Mucosa of descending colon (tissue), 3 donors: ENCODE data around the gene BAHD1. TPM values are rescaled to one million over a fixed set of nuclear protein-coding genes. Genes with fewer than 3 reads are reported as not detected.

Experiments used
- ATAC-seq: fragments of 200-7000 bp; cut with Tn5 transposase; one replicate; pipeline ENCODE4 v1.9.1; 2020; ENCODE audit warnings: mild to moderate bottlenecking, moderate library complexity
- DNase-seq, 3 donors: peaks; one replicate each; pipeline ENCODE4 v3.0.0-alpha.2; 2020
- H3K36me3 ChIP-seq: fragments of 200-600 bp; one replicate; pipeline ENCODE4 v1.8.0; 2021; ENCODE audit warnings: low read depth, mild to moderate bottlenecking
- H3K4me1 ChIP-seq: fragments of 200-600 bp; one replicate; pipeline ENCODE4 v1.8.0; 2021; ENCODE audit warnings: low read depth, mild to moderate bottlenecking
- H3K4me3 ChIP-seq: fragments of 200-600 bp; one replicate; pipeline ENCODE4 v1.8.0; 2021; ENCODE audit warnings: mild to moderate bottlenecking
- H3K9me3 ChIP-seq: fragments of 200-600 bp; one replicate; pipeline ENCODE4 v1.8.0; 2021; ENCODE audit warnings: mild to moderate bottlenecking
- CTCF ChIP-seq: fragments of 200-600 bp; IDR thresholded peaks from one replicate; pipeline ENCODE4 v1.8.0; 2022; ENCODE audit warnings: antibody characterized with exemption, mild to moderate bottlenecking
- intact Hi-C, 2 donors: fragments of 100-400 bp; cut with DNase I in 1 of 2; cut with micrococcal nuclease in 1 of 2; formaldehyde crosslinking; loops; one replicate each; pipeline versions ENCODE4 v1.11.0 to v1.11.1; 2022; cut with DNase I, micrococcal nuclease
- total RNA-seq, 3 donors: library from RNA; stranded (reverse); fragmentation: NEBNext Ultra II Directional in 2 of 3; extraction: Animal tissue kit (Norgen Biotek cat#: 25700) in 2 of 3; gene quantifications; one replicate each; pipeline versions ENCODE4 v1.2.1 to v1.2.4, GENCODE V29; 2021 to 2023
- donor health status: DM: no; HTN: no; CAD: no; lungs with moderate emphysema.
- donor health status: DM: no; HTN: no; CAD: no.
- donor health status: DM: no; HTN: yes; CAD: no.

BAHD1 gene
- total RNA-seq, 3 donors from 2014 or later: 26.9 to 32.2 (median 31.1) TPM

GRCh38 chr15:40425681-40426080 lies 15.1 kb upstream of the BAHD1 start:
- H3K9me3 ChIP-seq: no peaks in the 10 kb centered on the region
- H3K4me1 ChIP-seq: peaks cover 8% of the 10 kb centered on the region
- intact Hi-C loops: loop anchor here in 1 of 2 donors (5.0 kb wide), 1 partner anchor 53 kb away; no protein-coding TSS in a partner anchor
- no peak for TF ChIP-seq CTCF
- ATAC-seq: no peak
- H3K4me3 ChIP-seq: no peak overlapping the region
- H3K36me3 ChIP-seq: no peaks in the 10 kb centered on the region
- no peak for DNase-seq

- Histone ChIP-seq H3K4me1 (no peaks in the 10 kb centered on the region), H3K36me3 (no peaks in the 10 kb centered on the region), H3K9me3 (no peaks in the 10 kb centered on the region), H3K4me3 (no peak overlapping the region)
- intact Hi-C loops: loop anchor here in 1 of 2 donors (5.0 kb wide), 1 partner anchor 55 kb away; no protein-coding TSS in a partner anchor
- TF ChIP-seq CTCF: no peak
- ATAC-seq (no peak), DNase-seq (no peak)
Measured at GRCh38 chr15:40427188-40427587, 13.6 kb upstream of the BAHD1 start.

- no peaks in the 10 kb centered on the region for H3K36me3 ChIP-seq
- no peak overlapping the region for H3K4me3 ChIP-seq
- intact Hi-C loops: loop anchor here in 1 of 2 donors (5.0 kb wide), 1 partner anchor 56 kb away; no protein-coding TSS in a partner anchor
- ATAC-seq (no peak), DNase-seq (no peak)
- H3K4me1 ChIP-seq: no peaks in the 10 kb centered on the region
- H3K9me3 ChIP-seq: no peaks in the 10 kb centered on the region
- no peak for TF ChIP-seq CTCF
Measured at GRCh38 chr15:40428185-40428584, 12.6 kb upstream of the BAHD1 start.

- DNase-seq (no peak), ATAC-seq (no peak)
- H3K4me1 ChIP-seq: no peaks in the 10 kb centered on the region
- no peaks in the 10 kb centered on the region for H3K9me3 ChIP-seq
- intact Hi-C loops: loop anchor here in 1 of 2 donors (5.0 kb wide), 1 partner anchor 57 kb away; no protein-coding TSS in a partner anchor
- TF ChIP-seq CTCF: no peak
- no peak overlapping the region for H3K4me3 ChIP-seq
- no peaks in the 10 kb centered on the region for H3K36me3 ChIP-seq
Measured at GRCh38 chr15:40429068-40429710, 11.6 kb upstream of the BAHD1 start.

GRCh38 chr15:40430271-40430805 lies 10.4 kb upstream of the BAHD1 start:
- Histone ChIP-seq H3K4me3 (no peak overlapping the region), H3K4me1 (no peaks in the 10 kb centered on the region), H3K9me3 (no peaks in the 10 kb centered on the region), H3K36me3 (no peaks in the 10 kb centered on the region)
- intact Hi-C loops: no loop called here
- no peak for TF ChIP-seq CTCF
- ATAC-seq: peak; percentile 95
- DNase-seq: peak in 2 of 3 donors; percentile 74 to 79
